IMR-90 (cell line): Measurements from ENCODE around the gene FMN1. TPM values are rescaled to one million over a fixed set of nuclear protein-coding genes. Genes with fewer than 3 reads are reported as not detected.

ENCODE experiments used
- ATAC-seq: fragments of 200-7000 bp; cut with Tn5 transposase; 2 replicates; pipeline ENCODE4 v1.9.1; 2020; ENCODE audit warnings: low read depth, mild to moderate bottlenecking, moderate library complexity
- BruUV-seq: library from RNA; stranded (reverse); fragments of 400-500 nt; replicated peaks from 2 replicates; lab custom pipeline; 2021; lab: Mats Ljungman, UMichigan
- CTCF ChIA-PET: fragments of 300-600 bp; formaldehyde crosslinking; extraction: SDS; loops from one replicate; lab custom pipeline; 2021; ENCODE audit warnings: antibody characterized with exemption; lab: Yijun Ruan, JAX
- POLR2A ChIA-PET: fragments of 300-600 bp; sonication (Branson Sonifier 250); formaldehyde crosslinking; loops from one replicate; lab custom pipeline; 2022; ENCODE audit warnings: antibody characterized with exemption; ENCODE audit not compliant: unreplicated experiment; lab: Charles Lee
- DNase-seq: peaks from one replicate; pipeline ENCODE4 v3.0.0; 2013
- H2AFZ ChIP-seq: replicated peaks from 2 replicates; pipeline ENCODE3; 2013; ENCODE audit warnings: low read length, mild to moderate bottlenecking; ENCODE audit not compliant: poor library complexity
- H2AK5ac ChIP-seq: 2 replicates; pipeline ENCODE4 v1.6.1; 2013; ENCODE audit warnings: low read depth, low read length, inconsistent platforms
- H2AK9ac ChIP-seq: replicated peaks from 2 replicates; pipeline ENCODE3; 2013; ENCODE audit warnings: mild to moderate bottlenecking, low read depth, low read length, moderate library complexity; ENCODE audit not compliant: poor library complexity
- H2BK120ac ChIP-seq: 2 replicates; pipeline ENCODE4 v1.6.1; 2013; ENCODE audit warnings: low read depth, low read length, inconsistent platforms
- H2BK15ac ChIP-seq: 3 replicates; pipeline ENCODE4 v1.6.1; 2013; ENCODE audit warnings: low read depth, low read length, inconsistent platforms
- H2BK20ac ChIP-seq: 2 replicates; pipeline ENCODE4 v1.6.1; 2013; ENCODE audit warnings: low read depth, mild to moderate bottlenecking, inconsistent platforms, low read length, moderate library complexity
- H2BK5ac ChIP-seq: 2 replicates; pipeline ENCODE4 v1.6.1; 2013; ENCODE audit warnings: mild to moderate bottlenecking, low read depth, low read length, inconsistent platforms; ENCODE audit not compliant: poor library complexity, severe bottlenecking
- H3K14ac ChIP-seq: replicated peaks from 2 replicates; pipeline ENCODE4 v1.6.1; 2013; ENCODE audit warnings: low read depth, low read length, inconsistent platforms
- H3K18ac ChIP-seq: 2 replicates; pipeline ENCODE4 v1.6.1; 2013; ENCODE audit warnings: low read depth, low read length, control low read depth
- H3K23ac ChIP-seq: 2 replicates; pipeline ENCODE4 v1.6.1; 2013; ENCODE audit warnings: low read depth, low read length, inconsistent platforms
- H3K27ac ChIP-seq: 2 replicates; pipeline ENCODE4 v1.5.1; 2013; ENCODE audit warnings: mild to moderate bottlenecking, control low read depth, low read length; ENCODE audit not compliant: insufficient read depth
- H3K27me3 ChIP-seq: 2 replicates; pipeline ENCODE4 v1.6.1; 2013; ENCODE audit warnings: low read length; ENCODE audit not compliant: control insufficient read depth, insufficient read depth
- H3K36me3 ChIP-seq: 2 replicates; pipeline ENCODE4 v1.6.1; 2013; ENCODE audit warnings: low read length, mixed read lengths; ENCODE audit not compliant: control insufficient read depth, insufficient read depth
- H3K4ac ChIP-seq: 2 replicates; pipeline ENCODE4 v1.6.1; 2013; ENCODE audit warnings: low read depth, low read length, inconsistent platforms
- H3K4me1 ChIP-seq: 2 replicates; pipeline ENCODE4 v1.6.1; 2013; ENCODE audit warnings: low read length, mixed read lengths; ENCODE audit not compliant: control insufficient read depth, insufficient read depth
- H3K4me2 ChIP-seq: 2 replicates; pipeline ENCODE4 v1.6.1; 2013; ENCODE audit warnings: low read depth, mild to moderate bottlenecking, control low read depth, low read length, moderate library complexity
- H3K4me3 ChIP-seq: 2 replicates; pipeline ENCODE4 v1.5.1; 2013; ENCODE audit warnings: low read depth, mild to moderate bottlenecking, control low read depth, low read length, moderate library complexity; ENCODE audit not compliant: insufficient read depth
- H3K56ac ChIP-seq: 2 replicates; pipeline ENCODE4 v1.6.1; 2013; ENCODE audit warnings: low read length, inconsistent platforms; ENCODE audit not compliant: insufficient read depth; ENCODE audit errors: extremely low read depth
- H3K79me1 ChIP-seq, 2 experiments: 2 replicates each; pipeline ENCODE4 v1.6.1; 2013; ENCODE audit warnings: low read length in 2 of 2, inconsistent platforms in 1 of 2, low read depth in 1 of 2
- H3K9ac ChIP-seq: 2 replicates; pipeline ENCODE4 v1.6.1; 2013; ENCODE audit warnings: low read depth, low read length, control low read depth
- H3K9me1 ChIP-seq: 2 replicates; pipeline ENCODE4 v1.6.1; 2013; ENCODE audit warnings: low read length, inconsistent platforms; ENCODE audit not compliant: insufficient read depth
- H3K9me3 ChIP-seq: 2 replicates; pipeline ENCODE4 v1.6.1; 2013; ENCODE audit warnings: low read length; ENCODE audit not compliant: control insufficient read depth, insufficient read depth
- H4K20me1 ChIP-seq: 2 replicates; pipeline ENCODE4 v1.6.1; 2013; ENCODE audit warnings: low read length, inconsistent platforms; ENCODE audit not compliant: insufficient read depth
- H4K5ac ChIP-seq: 2 replicates; pipeline ENCODE4 v1.6.1; 2013; ENCODE audit warnings: mild to moderate bottlenecking, low read depth, low read length, control low read depth
- H4K8ac ChIP-seq, 2 experiments: 2 replicates each; pipeline ENCODE4 v1.6.1; 2013; ENCODE audit warnings: low read depth in 2 of 2, low read length in 2 of 2, control low read depth in 1 of 2, inconsistent platforms in 1 of 2
- H4K91ac ChIP-seq: 2 replicates; pipeline ENCODE4 v1.6.1; 2013; ENCODE audit warnings: low read depth, low read length, inconsistent platforms; ENCODE audit not compliant: insufficient read depth
- BHLHE40 ChIP-seq: fragments of 150-350 bp; IDR thresholded peaks from 2 replicates; pipeline ENCODE4 v1.6.1; 2016; ENCODE audit warnings: mild to moderate bottlenecking, low read depth, low read length
- CEBPB ChIP-seq: IDR thresholded peaks from 2 replicates; pipeline ENCODE4 v1.6.1; 2012; ENCODE audit warnings: low read depth, low read length, improper control_type of control experiment
- CHD1 ChIP-seq: IDR thresholded peaks from 2 replicates; pipeline ENCODE4 v1.6.1; 2012; ENCODE audit warnings: low read depth, low read length, improper control_type of control experiment
- FOS ChIP-seq: fragments of 150-350 bp; IDR thresholded peaks from 2 replicates; pipeline ENCODE4 v1.6.1; 2016; ENCODE audit warnings: low read depth, low read length
- MAFK ChIP-seq: IDR thresholded peaks from 2 replicates; pipeline ENCODE4 v1.6.1; 2012; ENCODE audit warnings: low read depth, low read length, improper control_type of control experiment
- MXI1 ChIP-seq: IDR thresholded peaks from 2 replicates; pipeline ENCODE4 v1.6.1; 2012; ENCODE audit warnings: low read depth, mild to moderate bottlenecking, low read length, moderate library complexity, borderline replicate concordance
- NFE2L2 ChIP-seq: fragments of 150-350 bp; IDR thresholded peaks from 2 replicates; pipeline ENCODE4 v1.6.1; 2016; ENCODE audit warnings: low read depth, mild to moderate bottlenecking, low read length
- POLR2A ChIP-seq: IDR thresholded peaks from 2 replicates; pipeline ENCODE4 v1.6.1; 2012; ENCODE audit warnings: mild to moderate bottlenecking, low read depth, low read length
- RAD21 ChIP-seq: IDR thresholded peaks from 2 replicates; pipeline ENCODE4 v1.6.1; 2012; ENCODE audit warnings: low read length, improper control_type of control experiment
- RCOR1 ChIP-seq: IDR thresholded peaks from 2 replicates; pipeline ENCODE4 v1.6.1; 2012; ENCODE audit warnings: mild to moderate bottlenecking, low read length, improper control_type of control experiment; ENCODE audit not compliant: insufficient replicate concordance
- RFX5 ChIP-seq: IDR thresholded peaks from 2 replicates; pipeline ENCODE4 v1.8.0; 2012; ENCODE audit warnings: low read depth, mild to moderate bottlenecking, low read length, moderate library complexity
- SMC3 ChIP-seq: fragments of 150-350 bp; IDR thresholded peaks from 2 replicates; pipeline ENCODE4 v1.6.1; 2016; ENCODE audit warnings: low read depth, mild to moderate bottlenecking, antibody characterized with exemption, low read length, moderate library complexity
- WGBS, 2 experiments: methylation state at CpG; one replicate each; pipeline versions ENCODE4 v1.1.5 to v1.1.7; 2013; ENCODE audit warnings: missing lambda C conversion rate in 2 of 2; ENCODE audit not compliant: insufficient read length in 1 of 2; ENCODE audit errors: extremely low coverage in 2 of 2; 5-methylcytosine and 5-hydroxymethylcytosine counted together
- dilution Hi-C: fragments of 300-500 bp; cut with HindIII; formaldehyde crosslinking; loops from one replicate; pipeline ENCODE4 v1.14.3; 2018; ENCODE audit warnings: low sequenced_read_pairs; ENCODE audit not compliant: unreplicated experiment
- in situ Hi-C: fragments of 300-500 bp; cut with MboI; formaldehyde crosslinking; loops from 3 replicates; pipeline ENCODE4 v1.14.3; 2019; ENCODE audit warnings: low sequenced_read_pairs, inconsistent platforms, mixed read lengths
- intact Hi-C: fragments of 100-400 bp; cut with micrococcal nuclease; formaldehyde crosslinking; loops from 2 replicates; pipeline ENCODE4 v1.10.0; 2022
- polyA plus RNA-seq, 3 experiments: library from polyadenylated mRNA; depleted of rRNA; stranded (reverse); fragments of >200 nt; gene quantifications; 2 replicates each; pipeline ENCODE4 v1.2.3, GENCODE V29; 2012; ENCODE audit warnings: low replicate concordance in 1 of 3
- total RNA-seq: library from RNA; depleted of rRNA; stranded (reverse); fragments of >200 nt; gene quantifications from 2 replicates; pipeline ENCODE4 v1.2.3, GENCODE V29; 2012
- TF ChIP-seq, protein P1 (sequence below): fragments of 150-350 bp; IDR thresholded peaks from 2 replicates; pipeline ENCODE4 v1.6.1; 2016; ENCODE audit warnings: low read depth, mild to moderate bottlenecking, low read length, moderate library complexity, borderline replicate concordance
- TF ChIP-seq, protein P2 (sequence below): fragments of 150-350 bp; IDR thresholded peaks from 2 replicates; pipeline ENCODE4 v1.6.1; 2017; ENCODE audit warnings: mild to moderate bottlenecking, antibody characterized with exemption, low read length, low read depth

The FMN1 gene
- total and polyA plus RNA-seq, 2 of the 4 experiments (the other 2 are of a cell fraction) = 7.3 to 17.6 TPM

DNA sequence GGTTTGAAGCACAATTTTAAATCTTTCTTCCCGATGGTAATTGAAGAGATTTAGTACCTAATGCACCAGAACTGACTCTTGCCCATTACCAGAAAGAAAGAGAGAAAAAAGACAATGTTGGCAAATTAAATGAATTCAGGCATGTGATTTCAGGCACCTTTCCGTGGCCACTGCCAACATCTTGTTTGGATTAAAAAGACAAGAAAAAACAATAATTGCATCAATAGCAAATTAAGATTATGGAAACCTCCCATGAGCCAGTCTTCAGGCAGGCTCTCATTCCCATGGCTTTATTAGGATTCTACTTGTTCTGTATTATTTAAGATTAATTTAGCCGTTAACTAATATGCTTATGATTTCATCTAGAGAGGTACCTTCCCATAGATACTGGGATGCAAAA lies 283.7 kb downstream of the FMN1 start:
- POLR2A ChIA-PET = no interaction called here
- Histone ChIP-seq H2AK5ac (0 out of 2 replicates have a peak overlapping the region, but pooled peaks have one; percentile 87), H4K5ac (peak overlapping the region; percentile 67; the same call in 1 of the 2 replicates), H4K20me1 (no peaks in the 10 kb centered on the region), H2AFZ (no peak overlapping the region), H3K4me1 (peaks cover 19% of the 10 kb centered on the region), H3K4me2 (no peak overlapping the region), H2BK20ac (peak overlapping the region; percentile 67; the same call in 1 of the 2 replicates), H4K91ac (peak overlapping the region; percentile 68), H3K79me1 (peaks cover 47 to 89% of the 10 kb centered on the region in 2 experiments), H3K4ac (no peak overlapping the region), H2BK5ac (peak overlapping the region; percentile 98), H2AK9ac (no peak overlapping the region), H3K27ac (no peak overlapping the region), H3K14ac (0 out of 2 replicates have a peak overlapping the region, but pooled peaks have one; percentile 66), H3K27me3 (no peaks in the 10 kb centered on the region), H3K36me3 (no peaks in the 10 kb centered on the region; the same call in 1 of the 2 replicates), H2BK15ac (peak overlapping the region; percentile 1; the same call in 1 of the 3 replicates), H3K9me1 (peaks cover 14% of the 10 kb centered on the region), H3K18ac (peak overlapping the region; percentile 84; the same call in 1 of the 2 replicates), H3K9me3 (no peaks in the 10 kb centered on the region), H3K9ac (no peak overlapping the region), H3K4me3 (no peak overlapping the region), H3K23ac (no peak overlapping the region), H4K8ac (peak overlapping the region; percentile 55 to 68; a peak in 2 of 4 replicates), H2BK120ac (peak overlapping the region; percentile 73), H3K56ac (no peak overlapping the region; the same call in 1 of the 2 replicates)
- in situ Hi-C loops = no loop called here
- no TSS peak for BruUV-seq
- no peak for TF ChIP-seq MXI1
- no peak for TF ChIP-seq CEBPB
- TF ChIP-seq SMC3 = no peak
- no peak for TF ChIP-seq BHLHE40
- no peak for TF ChIP-seq FOS
- TF ChIP-seq, protein P1, sequence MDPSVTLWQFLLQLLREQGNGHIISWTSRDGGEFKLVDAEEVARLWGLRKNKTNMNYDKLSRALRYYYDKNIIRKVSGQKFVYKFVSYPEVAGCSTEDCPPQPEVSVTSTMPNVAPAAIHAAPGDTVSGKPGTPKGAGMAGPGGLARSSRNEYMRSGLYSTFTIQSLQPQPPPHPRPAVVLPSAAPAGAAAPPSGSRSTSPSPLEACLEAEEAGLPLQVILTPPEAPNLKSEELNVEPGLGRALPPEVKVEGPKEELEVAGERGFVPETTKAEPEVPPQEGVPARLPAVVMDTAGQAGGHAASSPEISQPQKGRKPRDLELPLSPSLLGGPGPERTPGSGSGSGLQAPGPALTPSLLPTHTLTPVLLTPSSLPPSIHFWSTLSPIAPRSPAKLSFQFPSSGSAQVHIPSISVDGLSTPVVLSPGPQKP = no peak
- no peak for TF ChIP-seq MAFK
- no peak for TF ChIP-seq RFX5
- TF ChIP-seq RCOR1 = no peak
- TF ChIP-seq NFE2L2 = no peak
- TF ChIP-seq, protein P2, sequence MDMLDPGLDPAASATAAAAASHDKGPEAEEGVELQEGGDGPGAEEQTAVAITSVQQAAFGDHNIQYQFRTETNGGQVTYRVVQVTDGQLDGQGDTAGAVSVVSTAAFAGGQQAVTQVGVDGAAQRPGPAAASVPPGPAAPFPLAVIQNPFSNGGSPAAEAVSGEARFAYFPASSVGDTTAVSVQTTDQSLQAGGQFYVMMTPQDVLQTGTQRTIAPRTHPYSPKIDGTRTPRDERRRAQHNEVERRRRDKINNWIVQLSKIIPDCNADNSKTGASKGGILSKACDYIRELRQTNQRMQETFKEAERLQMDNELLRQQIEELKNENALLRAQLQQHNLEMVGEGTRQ = no peak
- no peak for TF ChIP-seq RAD21
- no peak for TF ChIP-seq POLR2A
- no peak for TF ChIP-seq CHD1
- ATAC-seq = no peak
- no peak for DNase-seq
- intact Hi-C loops = no loop called here
- WGBS, 2 experiments = no CpG with 5 or more reads among the region's 3 CpGs
- dilution Hi-C loops = no loop called here
- CTCF ChIA-PET = no interaction called here
